ENCODE results near the gene PYGM.

PYGM gene

GRCh38 chr11:64752175-64752970 is 7.4 kb downstream of the PYGM start:
- no peak for DNase-seq

GRCh38 chr11:64751580-64751979 is 8.2 kb downstream of the PYGM start:
- DNase-seq = no peak

- DNase-seq = no peak
Measured at GRCh38 chr11:64751136-64751535, 8.6 kb downstream of the PYGM start.

GRCh38 chr11:64750361-64751054 is 9.3 kb downstream of the PYGM start:
- DNase-seq = no peak

- DNase-seq = no peak
Measured at GRCh38 chr11:64747961-64748665, 11.7 kb downstream of the PYGM start.

GRCh38 chr11:64746486-64746885 is 13.3 kb downstream of the PYGM start:
- DNase-seq = no peak

GRCh38 chr11:64745521-64746328 is 14.0 kb downstream of the PYGM start:
- peak; percentile 79 for DNase-seq

GRCh38 chr11:64745189-64745520 is 14.6 kb downstream of the PYGM start:
- DNase-seq = peak; percentile 68

GRCh38 chr11:64744544-64745188 is 15.1 kb downstream of the PYGM start:
- DNase-seq = peak; percentile 50

- DNase-seq = peak; percentile 84
Measured at GRCh38 chr11:64743591-64744543, 15.9 kb downstream of the PYGM start, which contains the start of gene RASGRP2. RASGRP2 (minus strand) TSS chr11:64744142; CDS start chr11:64742866, 1,276 bp downstream.

GRCh38 chr11:64742889-64743590 is 16.7 kb downstream of the PYGM start:
- DNase-seq = peak; percentile 77

GRCh38 chr11:64742087-64742888 is 17.5 kb downstream of the PYGM start:
- DNase-seq = no peak

GRCh38 chr11:64741375-64742086 is 18.2 kb downstream of the PYGM start:
- no peak for DNase-seq

- DNase-seq = no peak
Measured at GRCh38 chr11:64739871-64740270, 19.9 kb downstream of the PYGM start.

- no peak for DNase-seq
Measured at GRCh38 chr11:64736654-64737053, 23.1 kb downstream of the PYGM start.

- DNase-seq = no peak
Measured at GRCh38 chr11:64735725-64736259, 24.0 kb downstream of the PYGM start.

GRCh38 chr11:64734811-64735724 is 24.7 kb downstream of the PYGM start:
- DNase-seq = no peak
